Measurements from ENCODE around the gene UCHL5. TPM values are rescaled to one million over a fixed set of nuclear protein-coding genes. Genes with fewer than 3 reads are reported as not detected.

UCHL5 gene
- total RNA-seq, 2 experiments from 2014 or later, result 28.6 to 82.5 TPM

- TF ChIP-seq EZH2phosphoT487 (IDR thresholded peaks at IDR 0.05; ENCODE audit: borderline replicate concordance, low read depth, low read length), result no peak
- no peak for TF ChIP-seq CTCF (conservative IDR thresholded peaks at IDR 0.05; ENCODE audit: low read length)
- CTCF ChIA-PET (ENCODE audit: unreplicated experiment), result interaction anchor here (1.0 kb wide), 1 partner anchor 46 kb away, joined by 3 read pairs; the partner anchor contains the start of gene UCHL5
- Histone ChIP-seq H3K36me3 (ENCODE audit: insufficient read depth, low read length) (peaks cover 17% of the 10 kb centered on the region), H2AFZ (ENCODE audit: low read length) (peak overlapping the region; percentile 97), H3K9me3 (ENCODE audit: low read length) (no peaks in the 10 kb centered on the region), H3K4me1 (ENCODE audit: insufficient read depth, low read length, poor library complexity, severe bottlenecking) (peaks cover 15% of the 10 kb centered on the region), H3K27ac (ENCODE audit: low read depth, low read length, poor library complexity, severe bottlenecking) (peak overlapping the region; percentile 23), H3K4me2 (ENCODE audit: low read length) (peak overlapping the region; percentile 92), H4K20me1 (ENCODE audit: insufficient read depth, low read length) (no peaks in the 10 kb centered on the region), H3K79me2 (ENCODE audit: insufficient read depth, low read depth, low read length) (no peaks in the 10 kb centered on the region), H3K9me2 (ENCODE audit: insufficient read depth, low read length) (no peaks in the 10 kb centered on the region), H3K4me3 (ENCODE audit: low read depth, low read length, poor library complexity, severe bottlenecking) (peak overlapping the region; percentile 84)
- intact Hi-C loops (cut with micrococcal nuclease; ENCODE audit: unreplicated experiment), result no loop called here
- POLR2A ChIA-PET, result interaction anchor here (1.0 to 3.9 kb wide), 6 partner anchors 11 to 476 kb away, joined by 3 to 18 read pairs (median 6); partner anchors contain the start of genes RO60 and UCHL5
- no TSS peak for BruUV-seq (replicated peaks)
- DNase-seq (ENCODE audit: low spot score), result peak; percentile 27
Measured at GRCh38 chr1:193104502-193104906, 45.3 kb upstream of the UCHL5 start.

GRCh38 chr1:193103759-193104501, 44.8 kb upstream of the UCHL5 start:
- Histone ChIP-seq H3K36me3 (ENCODE audit: insufficient read depth, low read length) (peaks cover 23% of the 10 kb centered on the region), H3K4me2 (ENCODE audit: low read length) (peak overlapping the region; percentile 92), H2AFZ (ENCODE audit: low read length) (peak overlapping the region; percentile 97), H3K4me1 (ENCODE audit: insufficient read depth, low read length, poor library complexity, severe bottlenecking) (peaks cover 15% of the 10 kb centered on the region), H4K20me1 (ENCODE audit: insufficient read depth, low read length) (no peaks in the 10 kb centered on the region), H3K9me3 (ENCODE audit: low read length) (no peaks in the 10 kb centered on the region), H3K4me3 (ENCODE audit: low read depth, low read length, poor library complexity, severe bottlenecking) (peak overlapping the region; percentile 84), H3K9me2 (ENCODE audit: insufficient read depth, low read length) (no peaks in the 10 kb centered on the region), H3K79me2 (ENCODE audit: insufficient read depth, low read depth, low read length) (no peaks in the 10 kb centered on the region), H3K27ac (ENCODE audit: low read depth, low read length, poor library complexity, severe bottlenecking) (no peak overlapping the region)
- DNase-seq (ENCODE audit: low spot score), result no peak
- ChIA-PET POLR2A (interaction anchor here (0.6 to 3.9 kb wide), 6 partner anchors 10 to 475 kb away, joined by 3 to 18 read pairs (median 5); partner anchors contain the start of genes RO60 and UCHL5), CTCF (ENCODE audit: unreplicated experiment) (no interaction called here)
- intact Hi-C loops (cut with micrococcal nuclease; ENCODE audit: unreplicated experiment), result no loop called here
- no peak for TF ChIP-seq EZH2phosphoT487 (IDR thresholded peaks at IDR 0.05; ENCODE audit: borderline replicate concordance, low read depth, low read length)
- TF ChIP-seq CTCF (conservative IDR thresholded peaks at IDR 0.05; ENCODE audit: low read length), result no peak
- no TSS peak for BruUV-seq (replicated peaks)

GRCh38 chr1:193102662-193103061, 43.5 kb upstream of the UCHL5 start:
- Histone ChIP-seq H2AFZ (ENCODE audit: low read length) (no peak overlapping the region), H3K9me2 (ENCODE audit: insufficient read depth, low read length) (no peaks in the 10 kb centered on the region), H3K4me1 (ENCODE audit: insufficient read depth, low read length, poor library complexity, severe bottlenecking) (peaks cover 15% of the 10 kb centered on the region), H3K36me3 (ENCODE audit: insufficient read depth, low read length) (peaks cover 29% of the 10 kb centered on the region), H4K20me1 (ENCODE audit: insufficient read depth, low read length) (no peaks in the 10 kb centered on the region), H3K79me2 (ENCODE audit: insufficient read depth, low read depth, low read length) (no peaks in the 10 kb centered on the region), H3K4me2 (ENCODE audit: low read length) (no peak overlapping the region), H3K4me3 (ENCODE audit: low read depth, low read length, poor library complexity, severe bottlenecking) (no peak overlapping the region), H3K9me3 (ENCODE audit: low read length) (no peaks in the 10 kb centered on the region), H3K27ac (ENCODE audit: low read depth, low read length, poor library complexity, severe bottlenecking) (no peak overlapping the region)
- POLR2A ChIA-PET, result interaction anchor here (0.5 to 3.9 kb wide), 4 partner anchors 9 to 46 kb away, joined by 3 to 18 read pairs (median 6); no protein-coding TSS in a partner anchor
- intact Hi-C loops (cut with micrococcal nuclease; ENCODE audit: unreplicated experiment), result no loop called here
- CTCF ChIA-PET (ENCODE audit: unreplicated experiment), result interaction anchor here (0.8 kb wide), 1 partner anchor 33 kb away, joined by 4 read pairs; no protein-coding TSS in a partner anchor
- no TSS peak for BruUV-seq (replicated peaks)
- TF ChIP-seq EZH2phosphoT487 (IDR thresholded peaks at IDR 0.05; ENCODE audit: borderline replicate concordance, low read depth, low read length) (no peak), CTCF (conservative IDR thresholded peaks at IDR 0.05; ENCODE audit: low read length) (no peak)
- DNase-seq (ENCODE audit: low spot score), result no peak
